ENCODE data around the gene KPNA1.
"Not testable (repeated sequence)": the region's sequence is repeated elsewhere in the genome, so short reads cannot be mapped to it uniquely, and the experiment has no call there.

KPNA1 gene

DNA sequence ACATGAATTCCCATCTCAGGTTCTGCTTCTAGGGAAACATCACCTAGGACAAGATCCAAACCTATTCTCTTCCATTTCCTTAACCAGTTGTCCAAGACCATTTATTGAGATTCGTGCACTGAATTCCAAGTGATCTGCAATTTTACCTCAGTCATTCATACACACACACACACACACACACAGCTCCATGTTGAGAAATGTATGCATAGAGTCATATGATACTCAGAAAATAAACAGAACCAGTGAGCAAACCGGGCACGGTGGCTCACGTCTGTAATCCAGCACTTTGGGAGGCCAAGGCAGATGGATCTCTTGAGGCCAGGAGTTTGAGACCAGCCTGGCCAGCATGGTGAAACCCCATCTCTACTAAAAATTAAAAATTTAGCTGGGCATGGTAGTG lies 6.1 kb upstream of the KPNA1 start:
- no peak for DNase-seq (ENCODE audit: low read depth, low spot score)

DNA sequence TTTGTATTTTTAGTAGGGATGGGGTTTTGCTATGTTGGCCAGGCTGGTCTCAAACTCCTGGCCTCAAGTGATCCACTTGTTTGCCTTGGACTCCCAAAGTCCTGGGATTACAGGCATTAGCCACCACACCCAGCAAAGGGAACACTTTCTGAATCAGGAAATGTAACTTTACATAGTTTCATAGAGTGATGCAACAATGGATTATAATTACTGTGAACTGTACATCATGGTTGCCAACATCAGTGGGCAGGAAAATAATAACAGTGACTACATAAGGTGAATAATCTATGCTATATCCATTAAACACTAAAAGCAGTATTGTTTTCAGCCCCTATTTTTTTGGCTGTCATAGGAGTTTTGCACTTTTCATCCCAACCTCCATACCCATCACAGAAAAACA lies 5.0 kb upstream of the KPNA1 start:
- no peak for DNase-seq (ENCODE audit: low read depth, low spot score)

DNA sequence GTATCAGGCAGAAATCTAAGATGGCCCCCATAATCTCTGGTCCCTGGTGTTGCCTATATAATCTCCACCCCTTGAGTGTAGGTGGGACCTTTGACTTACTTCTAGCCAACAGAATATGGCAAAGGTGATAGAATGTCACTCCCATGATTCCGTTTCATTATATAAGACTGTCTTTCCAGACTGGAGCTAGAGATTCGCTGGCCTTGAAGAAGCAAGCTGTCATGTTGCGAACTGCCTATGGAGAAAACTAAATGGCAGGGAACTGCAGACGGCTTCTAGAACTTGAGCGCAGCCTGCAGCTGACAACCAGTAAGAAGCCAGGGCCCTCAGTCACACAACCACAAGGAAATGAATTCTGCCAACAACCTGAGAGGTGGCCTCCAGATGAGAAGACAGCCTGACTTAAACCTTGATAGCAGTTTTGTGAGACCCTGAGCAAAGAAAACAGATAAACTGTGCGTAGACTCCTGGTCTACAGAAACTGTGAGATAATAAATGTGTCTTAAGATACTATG lies 2.2 kb upstream of the KPNA1 start:
- no peak for DNase-seq (ENCODE audit: low read depth, low spot score)

DNA sequence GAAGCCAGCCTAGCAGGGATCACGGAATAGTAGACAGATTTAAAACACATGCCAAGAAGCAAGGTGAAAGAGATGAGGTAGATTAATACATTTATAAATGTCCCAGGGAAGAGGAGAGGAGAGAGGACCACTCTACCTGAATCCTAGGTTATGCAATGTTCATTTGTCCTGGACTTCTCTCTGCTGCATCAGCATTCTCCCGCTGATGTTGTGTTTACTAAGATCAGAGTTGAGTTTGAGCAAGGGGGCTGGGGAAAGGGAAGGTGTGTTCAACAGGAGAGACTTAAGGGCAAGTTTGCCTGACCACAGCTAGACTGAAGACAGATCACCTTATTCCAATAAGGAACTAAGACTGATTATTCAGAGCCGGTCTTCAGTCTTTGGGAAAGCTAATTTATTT lies 1.1 kb upstream of the KPNA1 start:
- DNase-seq (ENCODE audit: low read depth, low spot score), result no peak

DNA sequence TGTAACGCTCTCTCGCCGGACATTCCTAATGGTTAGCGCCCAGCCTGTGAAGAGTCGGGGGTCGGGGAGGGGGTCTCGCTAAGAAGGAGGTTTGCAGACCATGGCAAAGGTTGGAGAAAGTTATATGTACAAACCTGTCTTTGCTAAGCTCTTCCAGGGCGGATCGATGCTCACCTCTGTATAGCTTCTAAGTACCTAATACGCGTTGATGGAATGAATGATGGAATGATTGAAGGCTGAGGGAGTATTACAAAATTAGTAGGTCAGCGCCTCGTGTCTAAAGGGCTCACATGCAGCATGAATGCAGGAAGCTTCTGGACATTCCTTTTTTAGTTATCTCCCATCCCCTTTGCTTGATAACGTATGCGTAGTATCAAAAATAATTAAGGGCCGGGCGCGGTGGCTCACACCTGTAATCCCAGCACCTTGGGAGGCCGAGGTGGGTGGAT lies 305 bp upstream of the KPNA1 start:
- no peak for DNase-seq (ENCODE audit: low read depth, low spot score)

DNA sequence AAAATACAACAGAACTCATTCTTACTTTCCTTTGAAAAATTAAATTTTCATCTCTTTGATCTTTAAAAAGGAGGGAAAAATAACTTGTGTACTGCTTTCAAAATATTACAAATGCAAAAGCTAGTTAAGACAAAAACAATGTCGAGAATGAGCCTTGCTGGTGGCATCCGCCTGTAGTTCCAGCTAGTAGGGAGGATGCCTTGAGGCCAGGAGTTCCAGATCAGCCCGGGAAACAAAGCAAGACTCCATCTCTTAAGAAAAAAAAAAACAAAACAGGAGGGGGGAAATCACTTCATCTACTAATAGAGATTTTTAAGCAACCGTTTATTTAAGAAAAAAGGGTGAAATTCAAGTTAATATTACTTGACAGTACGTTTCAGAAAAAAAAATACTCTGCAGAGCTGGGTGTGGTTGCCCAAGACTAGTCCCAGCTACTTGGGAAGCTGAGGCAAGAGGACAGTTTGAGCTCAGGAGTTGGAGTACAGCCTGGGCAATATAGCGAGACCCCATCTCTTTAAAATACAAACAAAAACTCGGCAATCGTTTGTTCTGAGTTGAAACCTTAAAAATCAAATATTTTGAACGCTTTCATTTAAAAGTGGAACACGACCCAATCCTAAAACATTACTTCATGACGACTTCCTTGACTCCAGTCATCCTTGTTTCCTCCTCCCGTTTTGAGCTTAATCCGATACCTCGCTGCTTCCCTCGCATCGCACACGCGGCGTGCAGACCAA lies 1.2 kb downstream of the KPNA1 start:
- peak; percentile 72 for DNase-seq (ENCODE audit: low read depth, low spot score)

DNA sequence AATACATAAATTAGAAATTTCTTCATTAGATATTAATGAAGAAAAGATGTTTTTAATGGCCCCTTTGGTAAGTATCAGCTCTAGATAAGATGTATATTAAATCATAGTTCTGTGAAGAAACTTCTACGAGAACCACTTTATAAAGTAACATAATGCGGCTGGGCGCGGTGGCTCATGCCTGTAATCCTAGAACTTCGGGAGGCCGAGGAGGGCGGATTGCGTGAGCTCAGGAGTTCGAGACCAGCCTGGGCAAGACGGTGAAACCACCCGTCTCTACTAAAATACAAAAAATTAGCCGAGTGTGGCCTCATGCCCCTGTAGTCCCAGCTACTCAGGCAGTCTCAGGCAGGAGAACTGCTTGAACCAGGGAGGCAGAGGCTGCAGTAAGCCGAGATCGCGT lies 2.5 kb downstream of the KPNA1 start:
- DNase-seq (ENCODE audit: low read depth, low spot score), result no peak

DNA sequence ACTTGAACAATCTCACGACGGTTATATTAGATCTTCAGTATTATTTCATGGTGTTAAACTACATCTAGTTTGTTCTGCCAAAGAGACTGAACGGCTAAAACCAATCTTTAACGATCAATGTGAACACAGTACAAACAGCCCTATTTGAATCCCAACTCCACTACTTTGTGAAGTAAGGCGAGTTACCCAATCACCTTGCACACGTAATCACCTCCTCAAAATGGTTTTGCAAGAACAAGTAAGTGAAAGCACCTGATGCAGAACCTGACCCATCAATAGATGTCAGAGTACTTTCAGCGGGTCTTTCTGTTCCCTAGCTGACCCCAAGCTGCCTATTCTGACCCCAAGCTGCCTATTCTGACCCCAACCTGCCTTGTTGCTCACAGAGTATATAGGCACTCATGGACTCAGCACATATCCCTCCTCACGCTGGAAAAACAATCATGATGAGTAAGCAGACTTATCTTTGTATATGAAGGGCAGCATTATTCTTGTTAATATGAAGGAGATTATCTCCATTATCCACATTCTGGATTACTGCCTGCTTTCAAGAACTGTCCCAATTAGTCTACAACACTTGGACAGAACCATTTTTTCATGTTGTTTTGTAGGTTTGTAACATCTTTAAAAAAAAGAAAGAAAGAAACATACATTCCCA lies 3.7 kb downstream of the KPNA1 start:
- no peak for DNase-seq (ENCODE audit: low read depth, low spot score)

DNA sequence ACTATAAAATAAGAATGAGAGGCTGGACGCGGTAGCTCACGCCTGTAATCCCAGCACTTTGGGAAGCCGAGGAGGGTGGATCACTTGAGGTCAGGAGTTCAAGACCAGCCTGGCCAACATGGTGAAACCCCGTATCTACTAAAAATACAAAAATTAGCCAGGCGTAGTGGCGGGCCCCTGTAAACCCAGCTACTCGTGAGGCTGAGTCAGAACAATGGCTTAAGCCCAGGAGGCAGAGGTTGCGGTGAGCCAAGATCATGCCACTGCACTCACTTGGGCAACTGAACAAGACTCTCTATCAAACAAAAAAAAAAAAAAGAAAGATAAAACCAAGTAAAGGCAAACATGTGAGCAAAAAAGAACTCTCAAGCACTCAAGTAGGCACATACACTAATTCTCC lies 5.8 kb downstream of the KPNA1 start:
- DNase-seq (ENCODE audit: low read depth, low spot score), result not testable (repeated sequence)

DNA sequence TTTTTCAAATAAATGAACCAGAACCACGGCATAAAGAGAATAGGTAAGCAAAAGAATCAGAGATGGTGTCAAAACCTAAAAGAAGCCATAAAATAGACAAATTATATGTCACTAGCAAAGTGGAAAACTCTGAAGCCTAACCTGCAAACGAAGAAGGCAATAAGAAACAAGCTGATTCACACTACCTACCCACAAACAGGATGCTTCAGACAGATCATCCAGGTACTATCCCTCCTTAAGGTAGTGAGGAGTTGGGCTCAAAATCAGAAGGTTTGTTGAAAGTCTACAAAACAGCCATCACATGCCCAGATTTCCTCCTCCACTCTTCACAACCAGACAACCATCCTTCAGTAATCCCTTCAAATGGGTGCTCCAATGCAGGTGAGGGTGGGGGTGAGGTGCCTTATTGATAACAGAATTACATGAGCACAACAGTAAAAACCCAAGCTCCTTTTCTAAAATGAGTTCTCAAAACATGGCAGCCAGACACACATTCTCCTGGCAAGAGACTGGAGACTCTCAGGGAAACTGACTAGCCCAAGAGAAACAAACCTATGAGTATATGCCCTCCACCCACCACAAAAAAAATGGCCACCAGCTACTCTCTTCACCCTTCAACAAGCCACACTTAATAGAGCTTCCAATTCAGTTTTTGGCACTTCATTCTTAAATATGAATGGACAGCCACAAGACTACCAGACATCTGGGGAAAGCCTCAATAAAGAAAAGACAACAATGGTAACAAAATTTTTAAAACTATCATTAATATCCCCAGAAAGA lies 6.4 kb downstream of the KPNA1 start:
- no peak for DNase-seq (ENCODE audit: low read depth, low spot score)

DNA sequence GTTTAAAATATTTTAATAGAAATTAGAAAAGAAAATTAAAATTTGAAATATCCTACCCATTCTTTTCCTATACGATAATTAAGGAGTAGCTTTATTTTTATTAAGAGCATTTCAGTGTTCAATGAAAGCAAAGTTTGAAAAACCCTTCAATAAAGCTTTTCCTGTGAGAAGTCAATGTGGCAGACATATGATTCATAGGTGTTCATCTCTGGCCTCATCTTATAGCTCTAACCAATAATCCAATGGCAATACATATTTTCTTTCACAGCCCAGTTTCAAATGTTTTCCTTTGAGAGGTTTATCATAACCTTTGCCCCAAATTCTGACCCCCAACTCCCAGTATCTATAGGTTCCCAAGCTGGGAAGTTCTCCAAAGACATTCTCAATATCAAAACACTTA lies 8.3 kb downstream of the KPNA1 start:
- DNase-seq (ENCODE audit: low read depth, low spot score), result no peak

DNA sequence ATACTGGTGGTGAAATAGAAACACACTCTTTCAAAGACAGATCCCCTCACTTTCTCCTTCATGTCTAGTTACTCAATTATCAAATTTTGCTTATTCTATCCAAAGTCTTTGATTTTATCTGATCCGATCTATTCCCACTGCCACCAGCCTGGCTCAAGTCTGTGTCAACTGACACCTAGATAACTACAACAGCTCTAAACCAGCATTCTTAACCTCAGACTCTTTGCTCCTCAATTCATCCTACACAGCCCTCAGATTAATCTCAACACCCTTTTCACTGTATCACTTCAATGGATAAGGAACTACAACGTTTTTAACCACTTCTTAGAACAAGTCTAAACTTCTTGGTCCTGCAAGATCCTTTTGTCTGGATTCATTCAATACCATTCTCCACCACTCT lies 9.1 kb downstream of the KPNA1 start:
- DNase-seq (ENCODE audit: low read depth, low spot score), result no peak

DNA sequence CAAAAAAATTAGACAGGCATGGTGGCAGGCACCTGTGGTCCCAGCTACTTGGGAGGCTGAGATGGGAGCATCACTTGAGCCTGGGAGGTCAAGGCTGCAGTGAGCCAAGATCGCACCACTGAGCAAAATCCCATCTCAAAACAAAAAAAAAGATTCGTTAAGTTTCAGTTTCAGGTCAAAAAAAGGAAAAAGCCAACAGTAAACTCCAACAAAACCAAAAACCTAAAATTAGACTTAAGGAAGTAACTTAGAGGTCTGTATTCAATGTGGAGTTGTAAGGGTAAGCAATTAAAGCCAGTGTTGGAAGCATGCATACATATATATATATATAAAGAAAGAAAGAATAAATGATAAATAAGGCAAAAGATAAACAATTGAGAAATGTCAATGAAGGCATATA lies 11.8 kb downstream of the KPNA1 start:
- no peak for DNase-seq (ENCODE audit: low read depth, low spot score)

DNA sequence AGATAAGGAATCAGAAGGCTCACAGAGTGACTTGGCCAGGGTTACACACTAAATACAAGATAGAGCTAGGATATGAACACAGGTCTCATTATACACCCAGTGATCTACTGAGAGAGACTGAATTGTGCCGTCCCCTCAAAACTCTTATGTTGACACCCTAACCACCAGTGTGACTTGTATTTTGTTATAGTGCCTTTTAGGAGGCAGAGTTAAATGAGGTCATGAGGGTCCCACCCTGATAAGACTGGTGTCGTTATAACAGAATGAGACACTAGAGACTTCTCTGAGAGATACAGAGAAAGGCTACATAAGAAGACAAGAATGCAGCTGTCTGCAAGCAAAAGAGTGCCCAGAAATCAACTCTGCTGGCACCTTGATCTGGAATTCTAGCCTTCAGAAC lies 12.6 kb downstream of the KPNA1 start:
- no peak for DNase-seq (ENCODE audit: low read depth, low spot score)

DNA sequence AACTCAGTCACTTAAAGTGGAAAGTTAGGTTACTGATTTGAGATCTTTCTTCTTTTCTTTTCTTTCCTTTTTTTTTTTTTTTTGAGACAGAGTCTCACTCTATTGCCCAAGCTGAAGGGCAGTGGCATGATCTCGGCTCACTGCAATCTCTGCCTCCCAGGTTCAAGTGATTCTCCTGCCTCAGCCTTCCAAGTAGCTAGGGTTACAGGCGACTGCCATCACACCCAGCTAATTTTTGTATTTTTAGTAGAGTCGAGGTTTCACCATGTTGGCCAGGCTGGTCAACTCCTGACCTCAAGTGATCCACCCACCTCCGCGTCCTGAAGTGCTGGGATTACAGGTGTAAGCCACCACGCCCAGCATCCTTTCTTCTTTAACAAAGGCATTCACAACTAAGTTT lies 13.8 kb downstream of the KPNA1 start:
- not testable (repeated sequence) for DNase-seq (ENCODE audit: low read depth, low spot score)

DNA sequence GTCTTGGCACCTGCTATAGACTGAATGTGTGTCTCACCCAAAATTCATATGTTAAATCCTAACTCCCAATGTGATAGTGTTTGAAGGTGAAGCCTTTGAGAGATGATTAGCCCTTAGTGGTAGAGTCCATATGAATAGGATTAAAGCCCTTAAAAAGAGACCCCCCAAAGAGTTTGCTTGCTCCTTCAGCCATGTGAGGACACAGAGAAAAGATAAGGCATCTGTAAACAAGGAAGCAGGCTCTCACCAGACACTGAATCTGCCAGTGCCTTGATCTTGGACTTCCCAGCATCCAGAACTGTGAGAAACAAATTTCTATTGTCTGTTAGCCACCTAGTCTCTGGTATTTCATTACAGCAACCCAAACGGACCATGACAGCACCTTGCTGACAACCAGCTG lies 16.6 kb downstream of the KPNA1 start:
- DNase-seq (ENCODE audit: low read depth, low spot score), result no peak

DNA sequence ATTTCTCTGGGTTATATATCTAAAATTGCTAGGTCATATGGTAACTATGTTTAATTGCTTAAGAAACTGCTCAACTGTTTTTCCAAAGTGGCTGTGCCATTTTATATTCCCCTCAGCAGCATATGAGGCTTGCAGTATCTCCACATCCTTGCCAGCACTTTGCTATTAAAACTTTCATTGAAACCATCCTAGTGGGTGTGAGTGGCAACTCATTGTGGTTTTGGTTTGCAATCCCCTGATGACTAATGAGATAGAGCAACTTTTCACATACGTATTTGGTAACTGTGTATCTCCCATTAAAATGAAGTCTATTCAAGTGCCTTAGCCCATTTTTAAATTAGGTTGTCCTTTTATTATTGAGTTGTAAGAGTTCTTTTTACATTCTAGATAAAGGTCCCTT lies 17.3 kb downstream of the KPNA1 start:
- no peak for DNase-seq (ENCODE audit: low read depth, low spot score)

DNA sequence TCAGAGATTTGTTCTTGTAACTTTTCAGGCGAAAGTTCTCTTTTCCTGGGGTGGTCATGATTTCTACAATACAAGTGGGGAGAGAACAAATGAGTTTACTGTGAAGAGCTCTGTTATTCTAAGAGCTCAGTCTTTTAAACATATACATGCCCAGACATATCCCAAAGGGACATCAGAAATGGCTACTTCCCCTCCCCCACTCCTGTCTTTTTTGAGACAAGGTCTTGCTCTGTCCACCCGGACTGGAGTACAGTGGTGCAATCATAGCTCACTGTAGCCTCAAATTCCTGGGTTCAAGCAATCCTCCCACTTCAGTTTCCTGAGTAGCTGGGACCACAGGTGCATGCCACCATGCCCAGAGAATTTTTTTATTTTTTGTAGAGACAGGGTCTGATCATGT lies 18.2 kb downstream of the KPNA1 start:
- no peak for DNase-seq (ENCODE audit: low read depth, low spot score)

DNA sequence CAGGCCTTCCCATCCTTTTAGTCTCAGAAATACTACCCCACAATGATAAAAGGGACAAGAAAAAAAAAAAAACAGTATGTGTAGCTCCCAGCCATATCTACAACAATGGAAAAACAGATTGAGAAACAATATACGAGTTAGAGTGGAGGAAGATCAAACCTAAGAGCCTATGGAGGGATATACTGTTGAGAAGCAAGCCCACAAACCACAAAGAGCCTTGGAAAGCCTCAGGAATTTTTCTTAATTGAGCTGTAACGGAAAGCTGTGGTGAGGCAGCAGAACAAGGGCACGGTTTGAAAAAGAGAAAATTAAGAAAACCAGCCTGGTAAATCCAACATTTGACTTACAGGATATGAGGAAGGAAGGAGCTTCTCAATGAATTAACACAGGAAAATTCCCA lies 21.4 kb downstream of the KPNA1 start:
- DNase-seq (ENCODE audit: low read depth, low spot score), result no peak

DNA sequence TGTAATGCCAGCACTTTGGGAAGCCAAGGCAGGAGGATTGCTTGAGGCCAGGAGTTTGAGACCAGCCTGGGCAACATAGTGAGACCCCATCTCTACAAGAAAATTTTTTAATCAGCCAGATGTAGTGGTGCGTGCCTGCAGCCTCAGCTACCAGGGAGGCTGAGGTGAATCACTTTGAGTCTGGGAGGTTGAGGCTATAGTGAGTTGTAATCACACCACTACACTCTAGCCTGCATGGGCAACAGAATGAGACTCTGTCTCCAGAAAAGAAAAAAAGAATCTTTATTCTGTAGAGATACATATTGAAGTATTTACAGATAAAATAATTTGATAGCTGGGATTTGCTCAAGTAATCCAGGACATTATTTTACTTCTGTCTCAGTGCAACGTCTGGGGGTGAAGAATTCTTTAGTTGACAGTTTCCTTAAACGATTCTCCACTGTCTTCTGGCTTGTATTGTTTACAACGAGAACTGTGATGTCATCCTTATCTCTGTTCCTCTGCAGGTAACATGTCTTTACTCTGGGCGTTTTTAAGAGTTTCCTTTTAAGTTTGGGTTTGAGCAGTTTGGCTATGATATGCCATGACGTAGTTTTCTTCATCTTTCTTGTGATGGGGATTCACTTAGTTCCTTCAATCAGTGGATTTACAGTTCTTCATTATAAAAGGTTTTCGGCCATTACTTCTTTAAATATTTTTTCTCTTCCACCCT lies 26.3 kb downstream of the KPNA1 start:
- no peak for DNase-seq (ENCODE audit: low read depth, low spot score)

DNA sequence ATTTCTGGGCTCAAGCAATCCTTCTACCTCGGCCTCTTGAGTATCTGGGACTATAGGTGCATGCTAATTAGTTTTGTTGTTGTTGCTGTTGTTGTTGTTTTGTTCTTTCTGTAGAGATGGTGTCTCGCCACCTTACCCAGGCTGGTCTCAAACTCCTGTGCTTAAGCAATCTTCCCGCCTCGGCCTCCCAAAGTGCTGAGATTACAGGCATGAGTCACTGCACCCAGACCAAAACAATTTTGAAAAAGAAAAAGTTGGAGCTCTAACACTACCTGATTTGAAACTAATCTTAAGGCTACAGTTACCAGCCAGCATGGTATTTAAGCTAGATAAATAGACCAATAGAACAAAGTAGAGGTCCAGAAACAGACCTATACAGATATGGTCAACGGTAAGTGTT lies 29.8 kb downstream of the KPNA1 start:
- no peak for DNase-seq (ENCODE audit: low read depth, low spot score)

DNA sequence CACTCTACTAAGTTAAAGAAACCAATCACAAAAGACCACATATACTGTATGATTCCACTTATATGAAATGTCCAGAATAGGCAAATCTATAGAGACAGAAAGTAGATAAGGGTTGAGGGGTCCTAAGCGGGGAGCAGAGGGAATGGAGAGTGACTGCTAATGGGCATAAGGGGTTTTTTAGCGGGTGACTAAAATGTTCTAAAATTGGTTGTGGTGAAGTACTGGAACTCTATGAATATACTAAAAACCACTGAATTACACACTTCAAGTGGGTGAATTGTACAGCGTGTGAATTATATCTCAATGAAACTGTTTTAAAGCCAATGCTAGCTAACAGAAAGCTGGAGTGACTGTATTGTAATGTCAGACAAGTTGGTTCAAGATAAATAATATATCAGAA lies 33.3 kb downstream of the KPNA1 start:
- DNase-seq (ENCODE audit: low read depth, low spot score), result no peak
